Measurements from ENCODE around the gene SV2B. TPM values are rescaled to one million over a fixed set of nuclear protein-coding genes. Genes with fewer than 3 reads are reported as not detected.

The SV2B gene
- total RNA-seq, 2 donors from 2014 or later, result 6.5 to 8.8 TPM

DNA sequence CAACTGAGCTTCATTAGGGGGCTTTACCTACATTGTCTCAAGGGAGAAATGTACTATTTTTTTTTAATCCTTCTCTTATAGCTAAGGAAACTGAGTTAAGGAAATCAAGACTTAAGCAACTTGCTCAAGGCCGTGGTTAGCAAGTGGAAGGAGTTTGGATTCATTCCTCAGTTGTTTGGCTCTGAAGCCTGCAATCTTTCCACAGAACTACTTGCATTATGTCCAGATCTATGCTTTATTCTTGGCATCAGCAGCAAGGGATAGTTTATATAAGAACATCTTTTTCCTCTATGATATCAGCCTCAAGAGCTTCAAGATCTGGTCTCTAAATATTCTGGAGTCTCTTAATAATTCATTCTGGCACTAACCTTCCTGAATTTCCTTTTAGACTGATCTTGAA, 182.4 kb downstream of the SV2B start:
- Histone ChIP-seq H3K9me3 (ENCODE audit: control insufficient read depth, low read length) (no peaks in the 10 kb centered on the region), H3K27me3 (ENCODE audit: control insufficient read depth, insufficient read depth, low read length, poor library complexity, severe bottlenecking) (peaks cover 3% of the 10 kb centered on the region), H3K4me3 (ENCODE audit: low read length) (no peak overlapping the region), H3K27ac (ENCODE audit: low read depth, low read length) (no peak overlapping the region), H3K9ac (ENCODE audit: extremely low read depth, low read length, poor library complexity, severe bottlenecking) (no peak overlapping the region), H3K36me3 (ENCODE audit: control insufficient read depth, insufficient read depth, low read length) (no peaks in the 10 kb centered on the region), H3K4me1 (ENCODE audit: control insufficient read depth, insufficient read depth, low read length) (no peaks in the 10 kb centered on the region)
- 78 to 94% methylated on average over 1 of the region's 1 CpG for WGBS, 2 experiments (ENCODE audit: insufficient coverage in 1 of 2, insufficient read length in 1 of 2)
- H3K36me3 Mint-ChIP-seq (ENCODE audit: low read depth), result no peaks in the 10 kb centered on the region
- TF ChIP-seq, protein P1, sequence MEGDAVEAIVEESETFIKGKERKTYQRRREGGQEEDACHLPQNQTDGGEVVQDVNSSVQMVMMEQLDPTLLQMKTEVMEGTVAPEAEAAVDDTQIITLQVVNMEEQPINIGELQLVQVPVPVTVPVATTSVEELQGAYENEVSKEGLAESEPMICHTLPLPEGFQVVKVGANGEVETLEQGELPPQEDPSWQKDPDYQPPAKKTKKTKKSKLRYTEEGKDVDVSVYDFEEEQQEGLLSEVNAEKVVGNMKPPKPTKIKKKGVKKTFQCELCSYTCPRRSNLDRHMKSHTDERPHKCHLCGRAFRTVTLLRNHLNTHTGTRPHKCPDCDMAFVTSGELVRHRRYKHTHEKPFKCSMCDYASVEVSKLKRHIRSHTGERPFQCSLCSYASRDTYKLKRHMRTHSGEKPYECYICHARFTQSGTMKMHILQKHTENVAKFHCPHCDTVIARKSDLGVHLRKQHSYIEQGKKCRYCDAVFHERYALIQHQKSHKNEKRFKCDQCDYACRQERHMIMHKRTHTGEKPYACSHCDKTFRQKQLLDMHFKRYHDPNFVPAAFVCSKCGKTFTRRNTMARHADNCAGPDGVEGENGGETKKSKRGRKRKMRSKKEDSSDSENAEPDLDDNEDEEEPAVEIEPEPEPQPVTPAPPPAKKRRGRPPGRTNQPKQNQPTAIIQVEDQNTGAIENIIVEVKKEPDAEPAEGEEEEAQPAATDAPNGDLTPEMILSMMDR (conservative IDR thresholded peaks at IDR 0.05), result no peak
- H3K27me3 Mint-ChIP-seq (ENCODE audit: insufficient read depth), result peaks cover 4% of the 10 kb centered on the region
- no peak overlapping the region for H3K4me3 Mint-ChIP-seq
- H3K9me3 Mint-ChIP-seq, result no peaks in the 10 kb centered on the region
- H3K27ac Mint-ChIP-seq, result no peak overlapping the region
- no peak for DNase-seq
- no peaks in the 10 kb centered on the region for H3K4me1 Mint-ChIP-seq

DNA sequence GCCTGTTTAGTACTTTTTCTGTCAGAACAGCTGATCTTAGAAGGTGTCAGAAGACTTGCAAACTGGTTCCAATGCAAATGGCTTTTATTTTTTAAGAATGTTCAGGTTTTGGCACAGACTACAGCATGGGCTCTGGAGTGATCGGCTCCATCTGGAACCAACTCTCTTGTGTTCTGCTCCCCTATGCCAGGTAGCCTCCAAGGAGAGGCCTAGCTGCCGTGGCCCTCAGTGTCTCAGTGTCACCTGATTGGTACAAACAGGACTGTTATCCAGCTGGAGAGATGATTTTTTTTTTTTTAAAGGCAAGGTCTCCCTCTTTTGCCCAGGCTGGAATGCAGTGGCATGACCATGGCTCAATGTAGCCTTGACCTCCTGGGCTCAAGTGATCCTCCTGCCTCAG, 183.1 kb downstream of the SV2B start:
- Histone ChIP-seq H3K4me3 (ENCODE audit: low read length) (no peak overlapping the region), H3K4me1 (ENCODE audit: control insufficient read depth, insufficient read depth, low read length) (no peaks in the 10 kb centered on the region), H3K36me3 (ENCODE audit: control insufficient read depth, insufficient read depth, low read length) (no peaks in the 10 kb centered on the region), H3K9ac (ENCODE audit: extremely low read depth, low read length, poor library complexity, severe bottlenecking) (no peak overlapping the region), H3K27me3 (ENCODE audit: control insufficient read depth, insufficient read depth, low read length, poor library complexity, severe bottlenecking) (peaks cover 7% of the 10 kb centered on the region), H3K27ac (ENCODE audit: low read depth, low read length) (no peak overlapping the region), H3K9me3 (ENCODE audit: control insufficient read depth, low read length) (no peaks in the 10 kb centered on the region)
- Mint-ChIP-seq H3K4me1 (no peaks in the 10 kb centered on the region), H3K9me3 (no peaks in the 10 kb centered on the region), H3K27ac (no peak overlapping the region), H3K36me3 (ENCODE audit: low read depth) (no peaks in the 10 kb centered on the region), H3K4me3 (no peak overlapping the region), H3K27me3 (ENCODE audit: insufficient read depth) (peaks cover 9% of the 10 kb centered on the region)
- no peak for DNase-seq
- 90 to 100% methylated on average over 2 of the region's 2 CpGs for WGBS, 2 experiments (ENCODE audit: insufficient coverage in 1 of 2, insufficient read length in 1 of 2)
- TF ChIP-seq, protein P1 (conservative IDR thresholded peaks at IDR 0.05), result no peak

DNA sequence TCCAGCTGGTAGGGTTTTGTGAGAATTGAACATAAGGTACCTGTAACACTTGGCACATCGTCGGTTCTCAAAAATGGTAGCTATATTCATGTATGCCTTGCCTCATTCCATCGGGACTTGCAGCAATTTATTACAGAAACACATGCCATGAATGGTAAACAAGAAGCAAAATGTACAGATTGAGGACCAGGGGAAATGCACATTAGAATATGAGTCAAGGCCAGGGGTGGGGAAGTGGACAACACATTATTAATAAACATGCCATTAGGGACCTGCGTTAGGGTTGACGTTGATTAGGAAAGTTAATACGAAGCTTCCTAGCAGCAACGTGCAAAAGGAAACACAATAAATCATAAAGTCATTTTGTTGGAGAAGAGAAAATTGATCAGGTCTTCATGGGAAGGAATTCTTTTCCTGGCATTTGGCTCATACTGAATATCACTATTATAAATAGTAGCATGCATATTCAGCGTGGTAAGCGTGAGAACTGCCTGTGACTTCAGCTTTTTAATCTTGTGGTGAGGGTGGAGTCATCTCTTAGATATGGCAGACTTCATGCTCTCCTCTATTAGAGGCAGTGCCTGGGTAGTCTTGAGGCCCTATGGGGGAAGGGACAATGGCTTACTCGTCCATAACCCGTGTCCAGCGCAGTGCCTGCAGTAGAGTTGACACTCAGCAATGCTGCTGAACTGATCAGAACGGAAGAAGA, 184.9 kb downstream of the SV2B start:
- TF ChIP-seq, protein P1 (conservative IDR thresholded peaks at IDR 0.05), result no peak
- no peaks in the 10 kb centered on the region for H3K36me3 Mint-ChIP-seq (ENCODE audit: low read depth)
- Histone ChIP-seq H3K9me3 (ENCODE audit: control insufficient read depth, low read length) (no peaks in the 10 kb centered on the region), H3K9ac (ENCODE audit: extremely low read depth, low read length, poor library complexity, severe bottlenecking) (no peak overlapping the region), H3K27ac (ENCODE audit: low read depth, low read length) (no peak overlapping the region), H3K36me3 (ENCODE audit: control insufficient read depth, insufficient read depth, low read length) (no peaks in the 10 kb centered on the region), H3K27me3 (ENCODE audit: control insufficient read depth, insufficient read depth, low read length, poor library complexity, severe bottlenecking) (peaks cover 7% of the 10 kb centered on the region), H3K4me3 (ENCODE audit: low read length) (no peak overlapping the region), H3K4me1 (ENCODE audit: control insufficient read depth, insufficient read depth, low read length) (no peaks in the 10 kb centered on the region)
- DNase-seq, result no peak
- no peak overlapping the region for H3K4me3 Mint-ChIP-seq
- 93 to 99% methylated on average over 10 to 13 of the region's 13 CpGs for WGBS, 2 experiments (ENCODE audit: insufficient coverage in 1 of 2, insufficient read length in 1 of 2)
- peaks cover 9% of the 10 kb centered on the region for H3K27me3 Mint-ChIP-seq (ENCODE audit: insufficient read depth)
- no peak overlapping the region for H3K27ac Mint-ChIP-seq
- H3K9me3 Mint-ChIP-seq, result no peaks in the 10 kb centered on the region
- peaks cover 3% of the 10 kb centered on the region for H3K4me1 Mint-ChIP-seq
